Measurements from ENCODE around the gene CXCL16. TPM values are rescaled to one million over a fixed set of nuclear protein-coding genes. Genes with fewer than 3 reads are reported as not detected.

CXCL16 gene
- total and polyA plus RNA-seq, 2 of the 13 experiments (the other 11 are each of a cell fraction or from before 2014, with no cell fraction given) = 9.4 to 101 TPM

- ATAC-seq (peak; percentile 14; the same call in 2 of the 3 replicates), DNase-seq (ENCODE audit: low spot score) (no peak), FAIRE-seq (no peak)
- in situ Hi-C loops (cut with HindIII; ENCODE audit: extremely low pct_ligation_motif_present, low pct_unique_long_range_greater_than_20kb) = no loop called here
- no peak overlapping the region for H2AFZ ChIP-seq (ENCODE audit: low read length)
- TF ChIP-seq, protein P1, sequence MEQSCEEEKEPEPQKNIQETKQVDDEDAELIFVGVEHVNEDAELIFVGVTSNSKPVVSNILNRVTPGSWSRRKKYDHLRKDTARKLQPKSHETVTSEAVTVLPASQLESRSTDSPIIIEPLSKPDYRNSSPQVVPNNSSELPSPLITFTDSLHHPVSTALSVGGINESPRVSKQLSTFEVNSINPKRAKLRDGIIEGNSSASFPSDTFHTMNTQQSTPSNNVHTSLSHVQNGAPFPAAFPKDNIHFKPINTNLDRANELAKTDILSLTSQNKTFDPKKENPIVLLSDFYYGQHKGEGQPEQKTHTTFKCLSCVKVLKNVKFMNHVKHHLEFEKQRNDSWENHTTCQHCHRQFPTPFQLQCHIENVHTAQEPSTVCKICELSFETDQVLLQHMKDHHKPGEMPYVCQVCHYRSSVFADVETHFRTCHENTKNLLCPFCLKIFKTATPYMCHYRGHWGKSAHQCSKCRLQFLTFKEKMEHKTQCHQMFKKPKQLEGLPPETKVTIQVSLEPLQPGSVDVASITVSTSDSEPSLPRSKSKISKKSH (CRISPR knock-in tag; IDR thresholded peaks at IDR 0.05; ENCODE audit: borderline replicate concordance) = 0 out of 2 replicates have a peak, but pooled peaks have one; percentile 47
- TF ChIP-seq ZNF891 (CRISPR knock-in tag; IDR thresholded peaks at IDR 0.05) (0 out of 2 replicates have a peak, but pooled peaks have one; percentile 44), NRL (CRISPR knock-in tag; IDR thresholded peaks at IDR 0.05; ENCODE audit: borderline replicate concordance) (peak; percentile 70; the same call in 1 of the 2 replicates), ZNF263 (CRISPR knock-in tag; IDR thresholded peaks at IDR 0.05) (peak; percentile 85), ATM (IDR thresholded peaks at IDR 0.05; ENCODE audit: borderline replicate concordance) (no peak), DNMT3B (CRISPR knock-in tag; conservative IDR thresholded peaks at IDR 0.05) (no peak), ZNF549 (CRISPR knock-in tag; IDR thresholded peaks at IDR 0.05) (no peak), HNRNPL (IDR thresholded peaks at IDR 0.05; ENCODE audit: low read depth, low read length) (peak; percentile 69; the same call in 1 of the 2 replicates)
- H3K9ac ChIP-seq (ENCODE audit: insufficient read depth, low read depth, low read length) = no peak overlapping the region
- ChIA-PET CTCF (ENCODE audit: low intra/inter-chr PET ratio, low total read pairs) (no interaction called here), POLR2A (interaction anchor here (0.9 to 3.8 kb wide), 4 partner anchors 31 to 47 kb away, joined by 4 to 15 read pairs (median 9); partner anchors contain the start of genes GLTPD2 and TM4SF5)
- H3K27me3 ChIP-seq (ENCODE audit: control insufficient read depth in 1 of 2, insufficient read depth in 2 of 2, low read length in 2 of 2) = peaks cover 2 to 24% of the 10 kb centered on the region in 2 experiments; a peak in 3 of 5 replicates
- no peaks in the 10 kb centered on the region for H3K9me3 ChIP-seq (ENCODE audit: low read length)
- H3K36me3 ChIP-seq (replicated peaks in 1 of 2; ENCODE audit: control insufficient read depth in 1 of 2, insufficient read depth in 2 of 2, low read length in 2 of 2) = no peaks in the 10 kb centered on the region; a peak in 2 of 5 replicates
- peak overlapping the region in 2 of 3 experiments; percentile 75 to 88; a peak in 2 of 6 replicates for H3K4me3 ChIP-seq (replicated peaks in 1 of 3; ENCODE audit: insufficient read depth in 1 of 3, low read depth in 2 of 3, low read length in 3 of 3)
- intact Hi-C loops (cut with micrococcal nuclease; ENCODE audit: unreplicated experiment) = no loop called here
- no peaks in the 10 kb centered on the region for H3K79me2 ChIP-seq (ENCODE audit: insufficient read depth, low read length)
- H3K4me1 ChIP-seq (ENCODE audit: insufficient read depth, low read length) = peaks cover 74% of the 10 kb centered on the region
- BruUV-seq (replicated peaks) = TSS peak; percentile 50
- peak overlapping the region; percentile 82; the same call in 1 of the 2 replicates for H3K4me2 ChIP-seq (ENCODE audit: low read depth, low read length)
- H4K20me1 ChIP-seq (ENCODE audit: insufficient read depth, low read length) = no peaks in the 10 kb centered on the region
- H3K27ac ChIP-seq (ENCODE audit: extremely low read length, insufficient read depth, low read length) = no peak overlapping the region
- WGBS (ENCODE audit: low lambda C conversion rate) = 50% methylated on average over 8 of the region's 8 CpGs
Observed at GRCh38 chr17:4740584-4740983, 856 bp upstream of the CXCL16 start.

Data from HepG2 (cell line).